ENCODE results near the gene PSMA7.
"Not testable (repeated sequence)": the region's sequence is repeated elsewhere in the genome, so short reads cannot be mapped to it uniquely, and the experiment has no call there.

PSMA7 gene

GRCh38 chr20:62155428-62156253 is 12.4 kb upstream of the PSMA7 start:
- DNase-seq (ENCODE audit: low read depth) = no peak

GRCh38 chr20:62151835-62152364 is 8.7 kb upstream of the PSMA7 start:
- no peak for DNase-seq (ENCODE audit: low read depth)

- no peak for DNase-seq (ENCODE audit: low read depth)
Observed at GRCh38 chr20:62151225-62151624, 8.0 kb upstream of the PSMA7 start.

- DNase-seq (ENCODE audit: low read depth) = no peak
Observed at GRCh38 chr20:62150310-62150575, 7.0 kb upstream of the PSMA7 start.

GRCh38 chr20:62149532-62150309 is 6.5 kb upstream of the PSMA7 start:
- DNase-seq (ENCODE audit: low read depth) = no peak

GRCh38 chr20:62148908-62149314 is 5.7 kb upstream of the PSMA7 start:
- DNase-seq (ENCODE audit: low read depth) = no peak

GRCh38 chr20:62148383-62148782 is 5.2 kb upstream of the PSMA7 start:
- DNase-seq (ENCODE audit: low read depth) = not testable (repeated sequence)

- DNase-seq (ENCODE audit: low read depth) = no peak
Observed at GRCh38 chr20:62147528-62147927, 4.3 kb upstream of the PSMA7 start.

GRCh38 chr20:62147125-62147524 is 3.9 kb upstream of the PSMA7 start:
- no peak for DNase-seq (ENCODE audit: low read depth)

GRCh38 chr20:62146019-62146755 is 3.0 kb upstream of the PSMA7 start:
- DNase-seq (ENCODE audit: low read depth) = no peak

GRCh38 chr20:62145688-62146018 is 2.5 kb upstream of the PSMA7 start:
- no peak for DNase-seq (ENCODE audit: low read depth)

GRCh38 chr20:62143957-62144825 is 997 bp upstream of the PSMA7 start:
- no peak for DNase-seq (ENCODE audit: low read depth)

- no peak for DNase-seq (ENCODE audit: low read depth)
Observed at GRCh38 chr20:62142252-62143080, 728 bp downstream of the PSMA7 start.

- no peak for DNase-seq (ENCODE audit: low read depth)
Observed at GRCh38 chr20:62141397-62142251, 1.6 kb downstream of the PSMA7 start.

- no peak for DNase-seq (ENCODE audit: low read depth)
Observed at GRCh38 chr20:62141043-62141396, 2.2 kb downstream of the PSMA7 start.

- no peak for DNase-seq (ENCODE audit: low read depth)
Observed at GRCh38 chr20:62139636-62140035, 3.6 kb downstream of the PSMA7 start.

GRCh38 chr20:62138912-62139311 is 4.3 kb downstream of the PSMA7 start:
- DNase-seq (ENCODE audit: low read depth) = no peak

- DNase-seq (ENCODE audit: low read depth) = no peak
Observed at GRCh38 chr20:62138204-62138543, 5.0 kb downstream of the PSMA7 start.

GRCh38 chr20:62137478-62138203 is 5.6 kb downstream of the PSMA7 start:
- no peak for DNase-seq (ENCODE audit: low read depth)

- DNase-seq (ENCODE audit: low read depth) = no peak
Observed at GRCh38 chr20:62137092-62137384, 6.2 kb downstream of the PSMA7 start.
